HL-60/S4 treated with phorbol 12-myristate 13-acetate at 8.2 ng/mL for 4 days and 3 days (cell line): Measurements from ENCODE around the gene NFIX.
"Not testable (repeated sequence)": the region's sequence is repeated elsewhere in the genome, so short reads cannot be mapped to it uniquely, and the experiment has no call there.

Experiments
- in situ Hi-C: fragments of 300-500 bp; cut with MboI; formaldehyde crosslinking; loops from 2 replicates; pipeline ENCODE4 v1.15.0; 2022; ENCODE audit warnings: low sequenced_read_pairs

Gene NFIX

DNA sequence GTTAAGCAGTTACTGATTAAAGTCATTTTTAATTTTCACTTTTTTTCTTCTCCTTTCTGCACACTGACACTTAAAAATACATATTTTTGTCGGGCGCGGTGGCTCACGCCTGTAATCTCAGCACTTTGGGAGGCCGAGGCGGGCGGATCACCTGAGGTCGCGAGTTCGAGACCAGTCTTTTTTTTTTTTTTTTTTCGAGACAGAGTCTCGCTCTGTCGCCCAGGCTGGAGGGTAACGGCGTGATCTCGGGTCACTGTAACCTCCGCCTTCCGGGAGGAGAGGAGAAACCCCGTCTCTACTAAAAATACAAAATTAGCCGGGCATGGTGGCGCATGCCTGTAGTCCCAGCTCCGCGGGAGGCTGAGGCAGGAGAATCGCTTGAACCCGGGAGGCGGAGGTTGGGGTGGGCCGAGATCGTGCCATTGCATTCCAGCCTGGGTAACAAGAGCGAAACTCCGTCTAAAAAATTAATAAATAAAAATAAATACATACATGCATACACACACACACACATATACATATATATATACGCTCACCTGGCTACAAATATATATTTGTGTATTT, 37.8 kb upstream of the NFIX start:
- in situ Hi-C loops = not testable (repeated sequence)

DNA sequence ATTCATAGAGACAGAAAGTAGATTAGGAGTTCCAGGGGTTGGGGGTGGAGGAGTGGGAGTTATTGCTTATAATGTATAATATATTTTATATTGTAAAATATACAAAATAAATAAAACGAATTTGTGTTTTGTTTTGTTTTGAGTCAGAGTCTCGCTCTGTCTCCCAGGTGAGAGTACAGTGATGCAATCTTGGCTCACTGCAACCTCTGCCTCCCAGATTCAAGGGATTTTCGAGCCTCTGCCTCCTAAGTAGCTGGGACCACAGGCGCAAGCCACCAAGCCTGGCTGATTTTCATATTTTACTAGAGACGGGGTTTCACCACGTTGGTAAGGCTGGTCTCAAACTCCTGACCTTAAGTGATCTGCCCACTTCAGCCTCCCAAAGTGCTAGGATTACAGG, 35.8 kb upstream of the NFIX start:
- in situ Hi-C loops = no loop called here

DNA sequence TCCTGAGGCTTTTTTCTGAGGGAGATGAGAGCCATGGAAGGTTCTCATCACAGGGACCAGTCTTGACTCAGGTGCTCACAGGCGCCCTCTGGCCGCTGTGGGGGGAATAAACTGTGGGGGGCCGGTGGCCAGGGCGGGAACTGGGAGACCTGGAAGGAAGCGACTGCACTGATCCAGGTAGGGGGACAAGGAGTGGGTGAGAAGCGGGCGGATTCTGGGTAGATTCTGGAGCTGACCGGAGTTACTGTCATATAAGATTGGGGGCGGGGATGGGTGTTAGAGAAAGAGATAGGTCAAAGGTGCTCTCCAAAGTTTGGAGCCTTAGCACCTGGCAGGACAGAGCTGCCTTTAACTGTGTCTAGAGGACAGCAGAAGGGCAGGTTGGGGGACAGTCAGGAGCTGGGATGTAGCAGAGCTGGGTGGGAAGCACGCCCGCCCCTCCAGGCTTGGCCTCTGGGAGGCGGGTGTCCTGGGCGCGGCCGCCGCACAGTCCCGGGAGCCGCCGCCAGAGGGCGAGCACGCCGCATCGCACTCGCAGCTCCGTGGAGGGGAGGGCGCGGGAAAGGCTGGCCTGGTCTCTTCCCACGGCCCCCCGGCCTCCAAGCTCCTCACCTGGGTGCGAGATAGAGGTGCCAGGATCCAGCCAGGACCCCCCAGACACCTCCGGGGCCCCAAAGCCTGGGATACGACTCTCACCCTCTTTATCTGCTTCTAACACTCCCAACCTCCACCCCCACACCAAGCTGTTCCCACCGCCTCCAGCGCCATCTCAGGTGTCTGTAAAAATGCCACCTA, 30.1 kb upstream of the NFIX start:
- in situ Hi-C loops = no loop called here

DNA sequence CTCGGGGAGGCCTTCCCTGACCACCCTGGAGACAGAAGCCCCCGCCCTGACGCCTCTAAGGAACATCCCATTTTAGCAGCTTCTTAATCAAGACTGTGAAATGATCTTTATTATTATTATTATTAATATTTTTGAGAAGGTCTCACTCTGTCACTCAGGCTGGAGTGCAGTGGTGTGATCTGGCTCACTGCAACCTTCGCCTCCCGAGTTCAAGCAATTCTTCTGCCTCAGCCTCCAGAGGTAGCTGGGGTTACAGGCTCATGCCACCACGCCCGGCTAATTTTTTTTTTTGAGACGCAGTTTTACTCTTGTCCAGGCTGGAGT, 29.5 kb upstream of the NFIX start:
- in situ Hi-C loops = no loop called here

DNA sequence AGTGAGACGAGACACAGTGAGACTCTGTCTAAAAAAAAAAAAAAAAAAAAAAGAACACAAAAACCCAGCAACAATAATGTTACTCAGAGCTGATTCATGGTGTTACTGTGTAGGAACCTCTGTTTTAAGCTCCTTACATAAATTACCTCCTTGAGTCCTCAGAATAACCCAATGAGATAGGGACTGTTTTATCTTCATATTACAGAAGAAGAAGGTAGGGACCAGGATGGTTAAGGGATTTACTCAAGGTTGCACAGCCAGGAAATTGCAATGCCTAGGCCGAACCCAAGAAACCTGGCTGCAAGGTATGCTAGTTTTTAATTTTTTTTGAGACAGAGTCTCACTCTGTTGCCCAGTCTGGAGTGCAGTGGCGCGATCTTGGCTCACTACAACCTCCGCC, 27.4 kb upstream of the NFIX start:
- in situ Hi-C loops = no loop called here

DNA sequence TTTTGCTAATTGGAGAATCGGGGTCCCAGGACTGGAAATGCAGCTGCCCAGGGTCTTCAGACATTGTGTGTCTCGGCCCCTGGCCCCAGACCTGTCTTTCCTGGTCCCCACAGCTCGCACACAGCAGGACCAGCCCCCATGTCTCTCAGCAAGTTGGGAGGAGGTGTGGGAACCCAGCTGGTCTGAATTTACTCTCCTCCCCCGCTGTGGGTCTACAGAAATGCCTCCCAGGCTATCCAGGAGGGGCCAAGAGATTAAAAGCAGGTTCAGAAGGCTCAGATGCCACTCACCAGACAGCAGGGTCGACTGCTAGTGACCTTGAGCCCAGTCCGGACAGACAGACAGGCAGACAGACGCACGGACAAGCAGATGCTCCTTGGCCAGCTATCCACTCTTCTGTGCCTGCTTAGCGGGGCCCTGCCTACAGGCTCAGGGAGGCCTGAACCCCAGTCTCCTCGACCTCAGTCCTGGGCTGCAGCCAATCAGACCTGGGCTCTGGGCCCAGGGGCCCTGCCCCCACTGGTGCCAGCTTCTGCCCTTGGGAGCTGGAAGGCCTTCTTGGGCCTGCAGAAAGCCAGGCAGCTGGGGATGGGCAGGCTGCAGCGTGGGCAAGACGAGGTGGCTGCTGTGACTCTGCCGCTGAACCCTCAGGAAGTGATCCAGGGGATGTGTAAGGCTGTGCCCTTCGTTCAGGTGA, 25.8 kb upstream of the NFIX start, which contains the start of gene DAND5:
Gene DAND5 (plus strand): TSS at position 285 of the 697 bp plus-strand sequence. CDS start 85 bp downstream, at position 370.
- in situ Hi-C loops = no loop called here

DNA sequence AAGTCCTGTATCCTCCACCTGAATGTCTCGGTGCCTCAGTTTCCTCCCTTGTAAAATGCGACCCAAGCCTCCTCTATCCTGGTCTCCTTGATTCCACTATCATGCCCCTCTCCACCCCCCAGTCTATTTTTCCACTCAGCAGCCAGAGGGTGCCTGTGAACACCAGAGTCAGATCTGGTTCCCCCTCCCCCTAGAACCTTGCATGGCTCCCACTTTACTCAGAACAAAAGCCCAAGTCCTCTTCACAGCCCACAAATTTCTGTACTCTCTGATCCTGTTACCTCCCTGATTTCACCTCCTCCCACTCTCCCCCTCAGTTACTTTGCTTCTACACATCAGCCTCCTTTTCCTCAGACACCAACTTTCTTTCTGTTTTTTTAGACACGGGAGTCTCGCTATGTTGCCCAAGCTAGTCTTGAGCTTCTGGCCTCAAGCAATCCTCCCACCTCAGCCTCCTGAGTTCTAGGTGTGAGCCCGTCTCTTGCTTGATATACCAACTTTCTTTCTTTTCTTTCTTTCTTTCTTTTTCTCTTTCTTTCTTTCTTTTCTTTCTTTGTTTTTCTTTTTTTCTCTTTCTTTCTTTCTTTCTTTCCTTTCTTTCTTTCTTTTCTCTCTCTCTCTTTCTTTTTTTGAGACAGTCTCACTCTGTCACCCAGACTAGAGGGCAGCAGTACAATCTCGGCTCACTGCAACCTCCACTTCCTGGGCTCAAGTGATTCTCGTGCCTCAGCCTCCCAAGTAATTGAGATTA, 25.0 kb upstream of the NFIX start:
- in situ Hi-C loops = loop anchor here (5.0 kb wide), 1 partner anchor 122 kb away; no protein-coding TSS in a partner anchor

DNA sequence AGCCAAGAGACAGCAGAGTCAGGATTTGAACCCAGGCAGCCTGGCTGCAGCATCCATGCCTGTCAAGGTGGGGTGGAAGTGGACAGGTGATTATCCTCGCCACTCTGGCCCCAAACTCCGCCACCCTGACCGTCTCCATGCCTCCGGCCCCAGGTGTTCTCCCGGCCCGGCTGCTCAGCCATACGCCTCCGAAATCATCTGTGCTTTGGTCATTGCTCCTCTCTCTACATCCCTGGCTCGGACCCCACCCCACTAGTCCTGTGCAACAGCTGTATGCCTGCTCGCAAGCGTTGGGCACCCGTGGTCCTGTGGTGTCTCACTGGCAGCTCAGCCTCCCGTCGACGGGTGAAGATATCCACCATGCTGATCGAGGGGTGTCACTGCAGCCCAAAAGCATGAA, 22.0 kb upstream of the NFIX start:
- in situ Hi-C loops = loop anchor here (5.0 kb wide), 1 partner anchor 119 kb away; no protein-coding TSS in a partner anchor

DNA sequence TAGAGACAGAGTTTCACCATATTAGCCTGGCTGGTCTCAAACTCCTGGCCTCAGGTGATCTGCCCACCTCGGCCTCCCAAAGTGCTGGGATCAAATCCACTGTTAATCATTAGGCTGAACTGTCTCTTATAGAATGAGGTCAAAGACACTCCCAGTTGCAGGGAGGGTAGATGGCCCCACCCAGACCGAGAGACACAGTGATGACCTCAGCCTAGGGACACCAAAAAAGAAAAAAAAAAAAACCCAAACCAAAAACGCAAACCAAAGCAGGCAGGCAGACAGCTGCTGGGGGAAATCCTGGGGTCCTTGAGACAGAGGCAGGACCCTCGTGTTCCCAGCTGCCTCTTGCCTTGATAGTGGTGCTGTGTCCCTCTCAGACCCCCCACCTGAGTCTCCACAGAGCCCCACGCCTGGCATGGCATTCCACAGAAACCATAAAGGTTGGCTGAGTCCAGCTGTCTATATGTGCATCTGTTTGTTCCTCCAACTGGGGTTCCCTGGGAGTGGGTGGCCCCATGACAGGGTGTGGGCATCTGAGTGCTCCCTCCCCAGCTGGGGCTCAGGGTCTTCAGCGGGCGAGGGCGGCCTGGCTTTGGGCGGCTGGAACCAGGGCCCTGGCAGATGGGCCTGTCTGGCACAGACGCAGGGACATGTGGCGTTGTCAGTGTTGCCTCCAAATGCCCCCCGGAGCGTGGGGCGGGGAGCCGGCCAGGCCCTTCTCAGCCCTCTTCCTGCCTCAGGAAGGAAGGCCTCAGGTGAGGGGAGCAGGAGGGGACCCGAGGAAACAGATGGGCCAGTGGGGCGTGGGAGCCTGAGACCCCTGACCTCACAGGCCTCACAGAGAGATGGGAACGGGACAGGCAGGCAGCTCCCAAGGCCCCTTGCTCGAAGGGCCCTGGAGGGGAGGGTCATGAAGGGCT, 20.7 kb upstream of the NFIX start:
- in situ Hi-C loops = loop anchor here (5.0 to 25.0 kb wide), 2 partner anchors 118 to 613 kb away; no protein-coding TSS in a partner anchor

DNA sequence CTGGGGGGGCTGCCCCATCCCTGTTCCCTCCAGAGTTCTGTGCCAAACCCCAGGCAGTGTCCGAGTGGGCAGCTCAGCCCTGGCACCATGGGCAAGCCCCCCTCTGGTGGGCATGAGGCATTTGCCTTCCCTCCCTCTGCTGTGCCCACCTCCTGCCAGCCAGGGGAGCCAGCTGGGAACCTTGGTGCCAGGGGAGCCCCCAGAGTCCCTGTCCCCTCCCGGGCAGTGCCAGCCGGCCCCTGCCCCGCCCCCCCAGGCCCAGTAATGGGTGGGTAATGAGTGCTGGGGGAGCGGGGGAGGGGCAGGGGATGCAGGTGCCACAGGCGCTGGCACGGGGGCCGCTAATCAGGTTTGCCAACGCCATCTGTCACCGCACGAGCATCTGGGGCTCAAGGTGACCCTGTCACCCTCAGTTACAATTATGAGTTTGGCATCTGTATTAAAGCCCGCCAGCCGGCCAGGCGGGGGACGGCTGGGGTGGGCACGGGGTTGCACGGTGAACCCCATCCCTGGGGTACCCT, 20.0 kb upstream of the NFIX start:
- in situ Hi-C loops = loop anchor here (25.0 kb wide), 1 partner anchor 612 kb away; no protein-coding TSS in a partner anchor

DNA sequence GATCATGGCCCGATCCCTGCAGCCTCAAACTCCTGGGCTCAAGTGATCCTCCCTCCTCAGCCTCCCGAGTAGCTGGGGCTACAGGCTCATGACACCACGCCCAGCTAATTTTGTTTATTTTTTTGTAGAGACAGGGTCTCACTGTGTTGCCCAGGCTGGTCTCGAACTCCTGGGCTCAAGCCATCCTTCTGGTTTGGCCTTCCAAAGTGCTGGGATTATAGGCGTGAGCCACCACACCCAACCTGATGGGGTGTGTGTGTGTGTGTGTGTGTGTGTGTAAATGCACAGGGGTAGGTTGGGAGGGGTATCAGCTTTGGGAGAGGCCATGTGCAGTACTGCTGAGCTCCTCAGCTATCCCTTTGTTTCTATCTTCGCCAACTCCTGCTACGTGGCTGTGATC, 19.2 kb upstream of the NFIX start:
- in situ Hi-C loops = loop anchor here (25.0 kb wide), 1 partner anchor 611 kb away; no protein-coding TSS in a partner anchor

DNA sequence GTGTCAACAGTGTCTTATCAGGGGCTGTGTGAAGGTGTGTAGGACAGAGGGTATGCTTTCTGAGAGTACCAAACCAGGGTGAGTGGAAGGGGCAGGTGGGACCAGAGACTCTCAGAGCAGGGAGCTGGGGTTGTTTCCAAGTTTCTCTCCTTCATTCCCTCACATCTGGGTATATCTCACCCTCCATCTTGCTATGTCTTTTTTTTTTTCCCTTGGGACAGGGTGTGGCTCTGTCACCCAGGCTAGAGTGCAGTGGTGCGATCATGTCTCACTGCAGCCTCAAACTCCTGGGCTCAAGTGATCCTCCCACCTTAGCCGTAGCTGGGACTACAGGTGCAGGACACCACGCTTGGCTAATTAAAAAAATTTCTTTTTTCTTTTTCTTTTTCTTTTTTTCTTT, 15.3 kb upstream of the NFIX start:
- in situ Hi-C loops = loop anchor here (25.0 kb wide), 1 partner anchor 607 kb away; no protein-coding TSS in a partner anchor

DNA sequence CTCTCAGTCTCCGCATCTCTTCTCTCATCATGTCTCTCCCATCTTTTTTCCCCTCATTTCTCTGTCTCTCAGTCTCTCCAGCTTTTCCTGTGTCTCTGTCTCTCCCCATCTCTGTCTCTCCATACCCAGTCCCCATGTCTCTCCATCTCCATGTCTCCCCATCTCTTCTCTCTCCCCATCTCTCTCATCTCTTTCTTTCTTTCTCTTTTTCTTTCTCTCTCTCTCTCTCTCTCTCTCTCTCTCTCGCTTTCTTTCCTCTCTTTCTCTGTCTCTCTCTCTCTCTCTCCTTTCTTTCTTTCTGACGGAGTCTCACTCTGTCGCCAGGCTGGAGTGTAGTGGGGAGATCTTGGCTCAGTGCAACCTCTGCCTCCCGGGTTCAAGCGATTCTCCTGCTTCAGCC, 12.6 kb upstream of the NFIX start:
- in situ Hi-C loops = loop anchor here (25.0 kb wide), 1 partner anchor 605 kb away; no protein-coding TSS in a partner anchor

DNA sequence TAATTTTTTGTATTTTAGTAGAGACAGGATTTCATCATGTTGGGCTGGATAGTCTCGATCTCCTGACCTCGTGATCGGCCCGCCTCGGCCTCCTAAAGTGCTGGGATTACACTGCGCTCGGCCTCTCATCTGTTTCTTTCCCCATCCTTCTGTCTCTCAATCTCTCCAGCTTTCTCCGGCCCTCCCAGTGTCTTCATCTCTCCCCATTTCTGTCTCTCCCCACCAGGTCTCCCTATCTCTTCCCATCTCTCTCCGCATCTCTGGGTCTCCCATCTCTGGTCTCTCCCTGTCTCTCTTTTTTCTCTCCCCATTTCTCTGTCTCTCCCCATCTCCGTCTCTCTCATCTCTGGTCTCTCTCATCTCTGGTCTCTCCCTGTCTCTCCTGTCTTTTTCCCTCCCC, 12.2 kb upstream of the NFIX start:
- in situ Hi-C loops = loop anchor here (25.0 kb wide), 1 partner anchor 604 kb away; no protein-coding TSS in a partner anchor

DNA sequence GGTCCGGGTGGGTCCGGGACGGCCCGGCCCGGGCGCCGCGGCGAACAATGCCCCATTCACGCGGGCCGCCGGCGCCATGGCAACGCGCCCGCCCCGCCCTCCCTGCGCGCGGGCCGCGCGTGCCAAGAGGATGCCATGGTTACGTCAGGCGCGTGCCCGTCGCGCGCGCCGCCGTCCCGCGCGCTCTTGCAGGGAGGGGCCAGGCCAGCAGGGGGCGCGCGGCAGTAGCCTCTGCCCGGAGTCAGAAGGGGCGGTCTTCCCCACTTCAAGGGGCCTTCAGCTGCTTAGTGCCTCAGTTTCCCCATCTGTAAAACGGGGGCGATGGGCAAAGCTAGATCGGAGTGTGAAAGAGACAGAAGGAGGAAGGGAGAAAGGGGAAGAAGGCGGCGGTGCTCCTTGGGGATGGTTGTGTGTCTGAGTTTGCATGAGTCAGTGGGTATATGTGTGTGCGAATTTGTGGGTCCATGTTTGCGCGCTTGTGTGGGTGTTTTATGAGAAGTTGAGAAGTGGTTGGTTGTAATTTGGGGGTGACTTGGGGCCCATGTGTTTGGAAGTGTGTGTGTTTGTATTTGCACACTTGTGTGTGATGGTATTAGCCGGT, 11.6 kb upstream of the NFIX start:
- in situ Hi-C loops = loop anchor here (25.0 kb wide), 1 partner anchor 604 kb away; no protein-coding TSS in a partner anchor

DNA sequence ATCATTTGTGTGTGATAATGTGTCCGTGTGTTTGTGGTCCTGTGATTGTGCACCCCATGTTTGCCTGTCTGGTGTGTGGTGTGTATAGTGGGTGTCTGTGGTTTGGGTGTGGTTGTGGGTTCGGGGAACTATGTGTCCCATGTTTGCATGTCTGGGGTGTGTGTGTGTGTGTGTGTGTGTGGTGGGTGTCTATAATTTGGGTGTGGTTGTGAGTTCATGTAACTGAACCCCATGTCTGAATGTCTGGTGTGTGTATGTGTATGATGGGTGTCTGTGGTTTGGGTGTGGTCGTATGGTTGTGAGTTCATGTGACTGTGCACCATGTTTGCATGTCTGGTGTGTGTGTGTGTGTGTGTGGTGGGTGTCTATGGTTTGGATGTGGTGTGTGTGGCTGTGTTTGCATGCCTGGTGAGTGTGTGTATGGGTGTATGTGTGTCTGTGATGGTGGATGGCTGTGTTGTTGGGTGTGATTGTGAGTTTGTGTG, 11.1 kb upstream of the NFIX start:
- in situ Hi-C loops = loop anchor here (25.0 kb wide), 1 partner anchor 603 kb away; no protein-coding TSS in a partner anchor

DNA sequence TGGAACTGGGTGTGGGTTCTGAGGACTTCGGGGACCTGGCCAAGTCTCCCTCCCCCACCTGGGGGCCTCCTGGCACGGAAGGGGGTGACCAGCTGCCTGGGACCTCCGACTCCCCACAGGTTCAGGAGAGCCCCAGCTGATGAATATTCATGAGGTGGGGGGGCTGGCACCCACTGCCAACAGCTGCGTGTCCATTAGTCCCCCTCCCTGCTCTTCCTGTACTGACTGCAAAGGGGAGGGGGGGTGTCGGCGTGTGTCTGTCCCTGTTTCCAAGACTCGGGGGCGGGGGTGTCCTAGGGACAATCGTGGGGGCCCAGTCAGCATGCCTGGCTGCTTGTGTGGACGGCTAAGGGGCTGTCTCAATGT, 10.6 kb upstream of the NFIX start:
- in situ Hi-C loops = loop anchor here (25.0 kb wide), 1 partner anchor 603 kb away; no protein-coding TSS in a partner anchor

DNA sequence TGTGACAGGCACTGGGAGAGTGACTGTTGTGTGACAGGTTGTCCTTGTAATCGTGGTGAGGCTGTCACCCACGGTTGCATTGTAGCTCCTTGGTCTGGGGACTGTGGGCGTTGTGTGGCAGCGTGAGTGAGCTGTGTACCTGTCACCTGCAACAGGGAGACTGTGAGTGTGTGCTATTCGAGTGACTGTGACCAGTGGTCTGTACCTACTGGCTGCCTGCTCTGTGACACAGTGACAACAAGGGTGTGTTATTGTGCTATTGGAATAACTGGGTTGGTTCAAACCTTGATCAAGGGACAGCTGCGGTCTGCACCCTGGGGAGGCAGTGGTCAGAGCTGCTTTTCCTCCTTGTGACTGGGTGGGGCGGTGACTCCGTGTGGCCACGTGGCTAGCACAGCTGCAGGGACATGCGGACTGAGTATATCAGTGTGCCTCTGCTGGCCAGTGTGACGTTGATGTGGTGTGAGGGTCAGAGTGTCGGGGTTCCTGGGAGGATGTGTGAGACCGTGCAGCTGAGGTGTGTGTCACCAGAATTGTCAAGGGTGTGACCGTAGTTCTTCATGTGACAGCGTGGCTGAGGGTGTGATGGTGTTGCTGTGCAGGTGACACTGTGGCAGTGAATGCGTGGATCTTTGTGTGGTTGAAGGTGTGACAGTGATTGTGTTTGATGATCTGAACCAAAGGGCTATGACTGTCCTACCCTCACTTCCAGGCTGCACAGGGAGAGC, 10.1 kb upstream of the NFIX start:
- in situ Hi-C loops = loop anchor here (25.0 kb wide), 1 partner anchor 602 kb away; no protein-coding TSS in a partner anchor
